Colonic mucosa (tissue), 4 donors: ENCODE measurements around the gene AP5Z1. TPM values are rescaled to one million over a fixed set of nuclear protein-coding genes. Genes with fewer than 3 reads are reported as not detected.

Experiments used
- DNase-seq: peaks from one replicate; pipeline ENCODE4 v3.0.0-alpha.2; 2020
- H3K27ac ChIP-seq: fragments of 200-600 bp; one replicate; pipeline ENCODE4 v1.8.0; 2021
- H3K27me3 ChIP-seq: fragments of 200-600 bp; one replicate; pipeline ENCODE4 v1.8.0; 2021
- H3K36me3 ChIP-seq: fragments of 200-600 bp; one replicate; pipeline ENCODE4 v1.8.0; 2021
- H3K4me1 ChIP-seq: fragments of 200-600 bp; one replicate; pipeline ENCODE4 v1.8.0; 2021; ENCODE audit warnings: mild to moderate bottlenecking
- H3K4me3 ChIP-seq: fragments of 200-600 bp; one replicate; pipeline ENCODE4 v1.8.0; 2021
- H3K9ac ChIP-seq, 2 donors: one replicate each; pipeline ENCODE4 v1.7.0; 2013; ENCODE audit warnings: control low read depth in 2 of 2, low read depth in 2 of 2, low read length in 2 of 2
- H3K9me3 ChIP-seq: fragments of 200-600 bp; one replicate; pipeline ENCODE4 v1.8.0; 2021
- intact Hi-C: fragments of 100-400 bp; cut with DNase I; formaldehyde crosslinking; loops from one replicate; pipeline ENCODE4 v1.14.1; 2022
- total RNA-seq, 2 donors: library from RNA; stranded (reverse); fragmentation: NEBNext Ultra II Directional in 1 of 2; extraction: Animal tissue kit (Norgen Biotek cat#: 25700) in 1 of 2; gene quantifications; one replicate each; pipeline ENCODE4 v1.2.1, GENCODE V29; 2021
- TF ChIP-seq, protein P1 (sequence below): fragments of 200-600 bp; IDR thresholded peaks from one replicate; pipeline ENCODE4 v1.8.0; 2022; ENCODE audit warnings: antibody characterized with exemption, mild to moderate bottlenecking
- donor health status: healthy.
- donor health status: DM: no; HTN: no; CAD: no.
- donor health status: DM: no; HTN: no; CAD: no.

Gene AP5Z1
- total RNA-seq, 2 donors from 2014 or later, result 27.9 to 49.9 TPM

DNA sequence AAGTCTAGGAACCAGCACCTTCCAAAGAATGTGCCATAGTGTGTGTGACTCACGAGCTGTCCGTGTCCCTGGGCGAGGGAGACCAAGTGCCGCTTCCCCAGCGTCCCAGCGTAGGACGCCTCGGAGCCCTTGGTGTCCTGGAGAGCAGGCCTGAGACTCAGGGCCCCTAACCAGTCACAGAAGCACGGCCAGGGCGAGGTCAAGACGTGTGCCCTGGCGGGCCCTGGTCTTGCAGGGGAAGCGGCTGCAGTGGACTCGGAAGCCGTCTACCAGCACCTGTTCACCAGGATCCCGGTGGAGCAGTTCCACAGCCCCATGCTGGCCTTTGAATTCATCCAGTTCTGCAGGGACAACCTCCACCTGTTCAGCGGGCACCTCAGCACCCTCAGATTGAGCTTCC lies 10.6 kb downstream of the AP5Z1 start:
- Histone ChIP-seq H3K9ac (no peak overlapping the region), H3K4me1 (no peaks in the 10 kb centered on the region), H3K36me3 (peaks cover 8% of the 10 kb centered on the region), H3K9me3 (no peaks in the 10 kb centered on the region), H3K27me3 (no peaks in the 10 kb centered on the region), H3K27ac (no peak overlapping the region), H3K4me3 (no peak overlapping the region)
- intact Hi-C loops, result no loop called here
- TF ChIP-seq, protein P1, sequence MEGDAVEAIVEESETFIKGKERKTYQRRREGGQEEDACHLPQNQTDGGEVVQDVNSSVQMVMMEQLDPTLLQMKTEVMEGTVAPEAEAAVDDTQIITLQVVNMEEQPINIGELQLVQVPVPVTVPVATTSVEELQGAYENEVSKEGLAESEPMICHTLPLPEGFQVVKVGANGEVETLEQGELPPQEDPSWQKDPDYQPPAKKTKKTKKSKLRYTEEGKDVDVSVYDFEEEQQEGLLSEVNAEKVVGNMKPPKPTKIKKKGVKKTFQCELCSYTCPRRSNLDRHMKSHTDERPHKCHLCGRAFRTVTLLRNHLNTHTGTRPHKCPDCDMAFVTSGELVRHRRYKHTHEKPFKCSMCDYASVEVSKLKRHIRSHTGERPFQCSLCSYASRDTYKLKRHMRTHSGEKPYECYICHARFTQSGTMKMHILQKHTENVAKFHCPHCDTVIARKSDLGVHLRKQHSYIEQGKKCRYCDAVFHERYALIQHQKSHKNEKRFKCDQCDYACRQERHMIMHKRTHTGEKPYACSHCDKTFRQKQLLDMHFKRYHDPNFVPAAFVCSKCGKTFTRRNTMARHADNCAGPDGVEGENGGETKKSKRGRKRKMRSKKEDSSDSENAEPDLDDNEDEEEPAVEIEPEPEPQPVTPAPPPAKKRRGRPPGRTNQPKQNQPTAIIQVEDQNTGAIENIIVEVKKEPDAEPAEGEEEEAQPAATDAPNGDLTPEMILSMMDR, result no peak
- no peak for DNase-seq

DNA sequence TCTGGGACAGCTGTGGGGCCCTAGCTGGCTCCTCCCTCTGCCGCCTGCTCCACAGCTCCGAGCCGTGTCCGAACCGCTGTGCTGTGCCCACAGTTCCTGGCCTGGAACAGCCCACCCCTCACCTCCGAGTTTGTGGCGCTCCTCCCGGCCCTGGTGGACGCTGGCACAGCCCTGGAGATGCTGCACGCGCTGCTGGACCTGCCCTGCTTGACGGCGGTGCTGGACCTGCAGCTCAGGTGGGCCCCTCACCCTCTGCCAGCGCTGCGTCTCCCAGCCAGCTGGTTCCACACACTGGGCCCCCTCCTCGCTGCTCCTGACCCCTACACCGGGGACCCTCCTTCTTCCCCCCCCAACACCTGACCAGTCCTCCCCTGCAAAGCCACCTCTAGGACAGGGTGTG lies 12.1 kb downstream of the AP5Z1 start:
- H3K9ac ChIP-seq, result no peak overlapping the region
- intact Hi-C loops, result no loop called here

DNA sequence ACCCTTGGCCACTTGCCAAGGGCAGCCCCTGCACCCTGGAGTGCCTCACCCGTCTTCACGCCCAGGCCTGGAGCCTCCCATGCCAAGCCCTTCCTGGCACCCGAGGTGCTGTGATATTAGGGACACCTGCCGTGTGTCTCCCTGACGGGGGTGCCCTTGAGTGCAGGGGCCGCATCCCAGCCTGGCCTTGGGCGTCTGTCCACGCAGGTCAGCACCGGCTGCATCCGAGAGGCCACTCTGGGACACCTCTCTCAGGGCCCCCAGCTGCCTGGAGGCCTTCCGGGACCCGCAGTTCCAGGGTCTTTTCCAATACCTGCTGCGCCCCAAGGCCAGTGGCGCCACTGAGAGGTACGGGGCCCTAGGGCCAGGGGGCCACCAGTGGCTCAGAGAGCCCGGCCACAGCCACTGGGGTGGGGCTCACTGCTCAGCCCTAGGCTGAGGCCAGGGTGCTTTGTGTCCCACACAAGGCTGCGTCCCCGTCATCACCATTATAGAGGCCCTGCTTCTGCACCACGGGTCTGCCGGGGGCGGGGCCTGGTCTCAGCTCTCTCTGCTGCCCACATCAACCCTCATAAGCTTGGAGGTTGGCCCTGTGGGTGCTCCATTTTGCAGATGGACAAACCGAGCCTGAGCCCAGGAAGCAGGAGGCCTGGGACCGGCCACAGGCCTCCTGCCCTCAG lies 12.7 kb downstream of the AP5Z1 start:
- Histone ChIP-seq H3K9me3 (no peaks in the 10 kb centered on the region), H3K9ac (no peak overlapping the region)

More for the DNA sequence above, 12.1 kb downstream of the AP5Z1 start:
- Histone ChIP-seq H3K27ac (no peak overlapping the region), H3K27me3 (no peaks in the 10 kb centered on the region), H3K36me3 (peaks cover 8% of the 10 kb centered on the region), H3K4me3 (no peak overlapping the region), H3K9me3 (no peaks in the 10 kb centered on the region), H3K4me1 (peaks cover 2% of the 10 kb centered on the region)
- TF ChIP-seq, protein P1, result no peak
- DNase-seq, result no peak

DNA sequence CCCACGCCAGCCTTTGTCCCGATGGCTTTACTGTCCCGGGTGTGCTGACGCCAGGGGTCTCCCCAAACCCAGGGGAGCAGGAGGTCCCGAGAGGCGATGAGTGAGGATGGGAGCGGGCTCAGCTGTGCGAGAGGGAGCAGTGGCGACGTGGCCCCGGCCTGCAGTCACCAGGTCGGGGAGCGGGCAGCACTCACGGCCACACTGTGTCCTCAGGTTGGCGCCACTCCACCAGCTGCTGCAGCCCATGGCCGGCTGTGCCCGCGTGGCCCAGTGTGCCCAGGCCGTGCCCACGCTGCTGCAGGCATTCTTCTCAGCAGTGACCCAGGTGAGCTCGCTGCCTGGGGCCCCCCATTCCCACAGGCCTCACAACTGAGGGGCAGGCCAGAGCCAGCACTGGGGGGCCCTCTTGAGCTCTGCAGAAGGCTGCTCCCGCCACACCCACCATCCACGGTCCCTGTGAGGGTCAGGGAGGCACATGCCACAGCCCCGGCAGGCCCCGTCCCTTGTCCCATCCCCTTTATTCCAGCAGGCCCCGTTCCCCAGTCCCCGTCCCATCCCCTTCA lies 13.3 kb downstream of the AP5Z1 start:
- Histone ChIP-seq H3K9me3 (no peaks in the 10 kb centered on the region), H3K27ac (no peak overlapping the region), H3K4me3 (no peak overlapping the region), H3K36me3 (peaks cover 8% of the 10 kb centered on the region), H3K27me3 (no peaks in the 10 kb centered on the region), H3K4me1 (peaks cover 8% of the 10 kb centered on the region), H3K9ac (no peak overlapping the region)
- DNase-seq, result no peak
- TF ChIP-seq, protein P1, result no peak
- intact Hi-C loops, result no loop called here

More for the DNA sequence above, 12.7 kb downstream of the AP5Z1 start:
- Histone ChIP-seq H3K27ac (no peak overlapping the region), H3K4me3 (no peak overlapping the region), H3K36me3 (peaks cover 8% of the 10 kb centered on the region), H3K27me3 (no peaks in the 10 kb centered on the region), H3K4me1 (peaks cover 8% of the 10 kb centered on the region)
- TF ChIP-seq, protein P1, result no peak
- no peak for DNase-seq
- intact Hi-C loops, result no loop called here

DNA sequence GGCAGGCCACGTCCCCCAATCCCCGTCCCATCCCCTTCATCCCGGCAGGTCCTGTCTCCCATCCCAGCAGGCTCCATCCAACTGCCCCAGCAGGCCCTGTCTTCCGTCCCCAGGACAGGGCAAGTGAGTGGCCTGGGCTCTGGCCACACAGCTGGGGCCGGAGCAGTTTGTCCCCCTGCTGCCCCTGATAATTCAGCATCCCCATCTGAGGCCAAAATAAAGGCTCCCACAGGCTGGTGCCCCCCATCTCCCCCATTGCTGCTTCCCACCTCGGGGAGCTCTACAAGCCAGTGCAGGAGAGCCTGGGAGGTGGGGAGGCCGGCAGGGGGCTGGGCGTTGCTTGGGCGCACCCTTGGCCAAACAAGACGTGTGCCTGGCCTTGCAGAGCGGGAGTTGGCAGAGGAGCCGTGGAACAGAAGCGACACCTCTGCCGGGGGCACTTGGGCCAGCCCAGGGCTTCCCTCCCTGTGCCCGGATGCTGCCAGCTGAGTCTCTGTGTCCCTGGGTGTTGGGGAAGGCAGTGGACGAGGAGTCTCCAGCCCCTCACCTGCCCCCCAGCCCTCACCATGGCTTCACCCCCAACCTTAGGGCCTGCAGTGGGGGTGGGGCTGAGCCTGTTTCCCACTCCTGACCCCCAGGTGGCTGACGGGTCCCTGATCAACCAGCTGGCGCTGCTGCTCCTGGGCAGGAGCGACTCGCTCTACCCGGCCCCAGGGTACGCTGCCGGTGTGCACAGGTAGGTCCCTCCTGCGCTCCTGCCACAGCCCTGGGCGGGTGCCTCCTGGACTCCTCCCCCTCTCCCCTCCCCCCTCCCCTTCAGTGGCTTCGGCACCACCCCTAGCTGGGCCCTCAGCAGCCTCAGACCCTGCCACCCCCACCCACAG lies 14.0 kb downstream of the AP5Z1 start:
- Histone ChIP-seq H3K4me1 (peaks cover 8% of the 10 kb centered on the region), H3K9me3 (no peaks in the 10 kb centered on the region), H3K36me3 (peaks cover 8% of the 10 kb centered on the region), H3K27ac (no peak overlapping the region), H3K4me3 (no peak overlapping the region), H3K27me3 (no peaks in the 10 kb centered on the region), H3K9ac (no peak overlapping the region)
- intact Hi-C loops, result loop anchor here (10.0 kb wide), 1 partner anchor 95 kb away; the partner anchor contains the start of gene RADIL
- no peak for DNase-seq
- TF ChIP-seq, protein P1, result no peak
